H1 (cell line): Measurements from ENCODE around the gene MEST. TPM values are rescaled to one million over a fixed set of nuclear protein-coding genes. Genes with fewer than 3 reads are reported as not detected.

ENCODE experiments used
- CTCF ChIA-PET: fragments of 300-600 bp; sonication (Branson Sonifier 250); formaldehyde crosslinking; loops from one replicate; lab custom pipeline; 2021; ENCODE audit not compliant: partially characterized antibody; lab: Charles Lee
- POLR2A ChIA-PET: fragments of 300-600 bp; sonication (Branson Sonifier 250); formaldehyde crosslinking; loops from one replicate; lab custom pipeline; 2021; ENCODE audit warnings: inconsistent platforms; ENCODE audit not compliant: partially characterized antibody; lab: Charles Lee
- DNase-seq, 2 experiments: peaks; one replicate each; pipeline versions ENCODE4 v3.0.0 to v3.0.0-alpha.2; 2010 to 2022; ENCODE audit warnings: low spot score in 2 of 2, low read depth in 1 of 2, mixed read lengths in 1 of 2
- FAIRE-seq: peaks from 2 replicates; lab custom pipeline; 2011; peaks lifted over from hg19 to GRCh38; lab: Jason Lieb, UNC
- H2AFZ ChIP-seq: 2 replicates; pipeline ENCODE4 v1.8.1; 2012; ENCODE audit warnings: low read length, inconsistent platforms
- H2AK5ac ChIP-seq: 2 replicates; pipeline ENCODE4 v1.6.1; 2013; ENCODE audit warnings: low read depth, low read length
- H2BK120ac ChIP-seq: replicated peaks from 2 replicates; pipeline ENCODE3; 2013; ENCODE audit warnings: low read depth, low read length, inconsistent platforms
- H2BK12ac ChIP-seq: 2 replicates; pipeline ENCODE4 v1.6.1; 2013; ENCODE audit warnings: low read depth, low read length
- H2BK15ac ChIP-seq: 2 replicates; pipeline ENCODE4 v1.6.1; 2013; ENCODE audit warnings: low read length
- H2BK20ac ChIP-seq: 2 replicates; pipeline ENCODE4 v1.6.1; 2013; ENCODE audit warnings: low read length
- H2BK5ac ChIP-seq: 2 replicates; pipeline ENCODE4 v1.6.1; 2013; ENCODE audit warnings: low read depth, low read length
- H3K14ac ChIP-seq: 2 replicates; pipeline ENCODE4 v1.6.1; 2013; ENCODE audit warnings: inconsistent platforms; ENCODE audit not compliant: insufficient read length
- H3K18ac ChIP-seq: 2 replicates; pipeline ENCODE4 v1.6.1; 2013; ENCODE audit warnings: low read length; ENCODE audit errors: extremely low read depth
- H3K23ac ChIP-seq: 2 replicates; pipeline ENCODE4 v1.6.1; 2013; ENCODE audit warnings: inconsistent platforms; ENCODE audit not compliant: insufficient read length
- H3K23me2 ChIP-seq: 2 replicates; pipeline ENCODE4 v1.6.1; 2013; ENCODE audit warnings: low read depth, low read length
- H3K27ac ChIP-seq: 2 replicates; pipeline ENCODE4 v1.6.1; 2011; ENCODE audit warnings: low read depth, low read length, inconsistent platforms
- H3K27me3 ChIP-seq, 4 experiments: replicated peaks in 1 of 4; 1 replicate in 1 of 4; 2 replicates in 3 of 4; pipeline versions ENCODE4 v1.6.1 to v1.8.1; 2011 to 2013; ENCODE audit warnings: low read length in 3 of 4, mild to moderate bottlenecking in 3 of 4, inconsistent platforms in 2 of 4, mixed read lengths in 2 of 4, moderate library complexity in 1 of 4; ENCODE audit not compliant: control insufficient read depth in 3 of 4, insufficient read depth in 3 of 4; ENCODE audit errors: extremely low read depth in 1 of 4
- H3K36me3 ChIP-seq, 4 experiments: 2 replicates each; pipeline versions ENCODE4 v1.6.1 to v1.8.1; 2011 to 2013; ENCODE audit warnings: mild to moderate bottlenecking in 4 of 4, low read length in 3 of 4, moderate library complexity in 2 of 4, control low read depth in 1 of 4, inconsistent platforms in 1 of 4; ENCODE audit not compliant: insufficient read depth in 4 of 4, control insufficient read depth in 2 of 4
- H3K4ac ChIP-seq: replicated peaks from 2 replicates; pipeline ENCODE3; 2013; ENCODE audit warnings: low read length, low read depth, mixed read lengths, inconsistent platforms; ENCODE audit not compliant: insufficient read length
- H3K4me1 ChIP-seq, 4 experiments: replicated peaks in 1 of 4; 1 replicate in 1 of 4; 2 replicates in 3 of 4; pipeline versions ENCODE4 v1.6.1 to v1.8.1; 2011 to 2013; ENCODE audit warnings: low read length in 3 of 4, inconsistent platforms in 2 of 4, mixed read lengths in 1 of 4; ENCODE audit not compliant: insufficient read depth in 4 of 4, control insufficient read depth in 3 of 4
- H3K4me2 ChIP-seq, 2 experiments: 2 replicates each; pipeline versions ENCODE4 v1.6.1 to v1.8.1; 2011 to 2013; ENCODE audit warnings: low read depth in 2 of 2, low read length in 2 of 2, control low read depth in 1 of 2, inconsistent platforms in 1 of 2, mild to moderate bottlenecking in 1 of 2; ENCODE audit not compliant: insufficient read depth in 1 of 2
- H3K4me3 ChIP-seq, 4 experiments: fragments of 200-600, 300-600 bp in 1 of 4; sonication (generic), shearing (Covaris generic), sonication (Bioruptor Twin) in 1 of 4; 2 replicates each; pipeline versions ENCODE4 v1.5.1 to v1.8.1; 2011 to 2016; ENCODE audit warnings: low read length in 4 of 4, low read depth in 3 of 4, control low read depth in 2 of 4, inconsistent platforms in 2 of 4, mild to moderate bottlenecking in 2 of 4, mixed read lengths in 1 of 4, moderate library complexity in 1 of 4; ENCODE audit not compliant: insufficient read depth in 2 of 4; ENCODE audit errors: extremely low read depth in 1 of 4
- H3K56ac ChIP-seq: replicated peaks from 2 replicates; pipeline ENCODE3; 2013; ENCODE audit warnings: low read depth, mild to moderate bottlenecking, mixed read lengths, low read length, inconsistent platforms; ENCODE audit not compliant: insufficient read length
- H3K79me1 ChIP-seq: 2 replicates; pipeline ENCODE4 v1.6.1; 2013; ENCODE audit warnings: low read depth, low read length, control low read depth
- H3K79me2 ChIP-seq, 2 experiments: 2 replicates each; pipeline versions ENCODE4 v1.6.1 to v1.8.1; 2012 to 2013; ENCODE audit warnings: low read length in 2 of 2, mild to moderate bottlenecking in 2 of 2, inconsistent platforms in 1 of 2; ENCODE audit not compliant: insufficient read depth in 2 of 2, control insufficient read depth in 1 of 2
- H3K9ac ChIP-seq, 4 experiments: replicated peaks in 1 of 4; 1 replicate in 1 of 4; 2 replicates in 3 of 4; pipeline versions ENCODE4 v1.6.1 to v1.8.1; 2011 to 2013; ENCODE audit warnings: low read depth in 3 of 4, low read length in 3 of 4, control low read depth in 2 of 4, mild to moderate bottlenecking in 2 of 4, moderate library complexity in 2 of 4, inconsistent platforms in 1 of 4; ENCODE audit errors: extremely low read depth in 1 of 4
- H3K9me3 ChIP-seq, 2 experiments: 2 replicates each; pipeline versions ENCODE4 v1.6.1 to v1.8.1; 2012 to 2013; ENCODE audit warnings: mild to moderate bottlenecking in 2 of 2, moderate library complexity in 2 of 2, control low read depth in 1 of 2, inconsistent platforms in 1 of 2, low read depth in 1 of 2, low read length in 1 of 2, mixed read lengths in 1 of 2; ENCODE audit not compliant: insufficient read depth in 2 of 2
- H4K20me1 ChIP-seq, 2 experiments: replicated peaks in 1 of 2; 2 replicates each; pipeline versions ENCODE3 to v1.8.1; 2011 to 2013; ENCODE audit warnings: inconsistent platforms in 2 of 2, low read length in 2 of 2, mild to moderate bottlenecking in 1 of 2; ENCODE audit not compliant: insufficient read depth in 2 of 2, control insufficient read depth in 1 of 2
- H4K5ac ChIP-seq: 2 replicates; pipeline ENCODE4 v1.6.1; 2013; ENCODE audit warnings: low read length, low read depth, mixed read lengths, inconsistent platforms; ENCODE audit not compliant: insufficient read length
- H4K8ac ChIP-seq: 2 replicates; pipeline ENCODE4 v1.8.0; 2013; ENCODE audit warnings: mild to moderate bottlenecking, moderate library complexity, low read length, inconsistent platforms; ENCODE audit not compliant: insufficient read depth; ENCODE audit errors: extremely low read depth
- H4K91ac ChIP-seq: replicated peaks from 2 replicates; pipeline ENCODE3; 2013; ENCODE audit warnings: low read length, mixed read lengths, inconsistent platforms; ENCODE audit not compliant: insufficient read length
- ASH2L ChIP-seq: fragments of 200-600, 300-600 bp; sonication (generic); IDR thresholded peaks from one replicate; pipeline ENCODE4 v1.7.1; 2017; ENCODE audit warnings: low read length
- BCL11A ChIP-seq, 2 experiments: IDR thresholded peaks; one replicate each; pipeline ENCODE4 v1.6.1; 2011; ENCODE audit warnings: low read depth in 2 of 2, low read length in 2 of 2, mild to moderate bottlenecking in 2 of 2
- BRCA1 ChIP-seq: IDR thresholded peaks from 2 replicates; pipeline ENCODE4 v1.6.1; 2012; ENCODE audit warnings: low read depth, low read length, improper control_type of control experiment
- CHD1 ChIP-seq: IDR thresholded peaks from 2 replicates; pipeline ENCODE4 v1.6.1; 2012; ENCODE audit warnings: low read depth, low read length, improper control_type of control experiment
- E2F6 ChIP-seq: IDR thresholded peaks from 2 replicates; pipeline ENCODE4 v1.6.1; 2012; ENCODE audit warnings: inconsistent platforms
- HDAC2 ChIP-seq, 2 experiments: fragments of 300-600 bp in 1 of 2; sonication (generic) in 1 of 2; IDR thresholded peaks; 2 replicates each; pipeline ENCODE4 v1.6.1; 2011 to 2012; ENCODE audit warnings: low read depth in 2 of 2, low read length in 2 of 2, mild to moderate bottlenecking in 2 of 2, moderate library complexity in 2 of 2, borderline replicate concordance in 1 of 2, inconsistent platforms in 1 of 2
- JUN ChIP-seq: IDR thresholded peaks from 2 replicates; pipeline ENCODE4 v1.6.1; 2011; ENCODE audit warnings: low read depth, mild to moderate bottlenecking, improper control_type of control experiment, low read length
- JUND ChIP-seq: IDR thresholded peaks from 2 replicates; pipeline ENCODE4 v1.6.1; 2011; ENCODE audit warnings: mild to moderate bottlenecking, improper control_type of control experiment, low read length
- KDM1A ChIP-seq: fragments of 200-600, 300-600 bp; sonication (generic); IDR thresholded peaks from 2 replicates; pipeline ENCODE4 v1.7.1; 2016; ENCODE audit warnings: mild to moderate bottlenecking, low read length, borderline replicate concordance
- PHF8 ChIP-seq: fragments of 200-600 bp; sonication (generic); conservative IDR thresholded peaks from 2 replicates; pipeline ENCODE4 v1.7.1; 2012; ENCODE audit warnings: low read depth, mild to moderate bottlenecking, inconsistent platforms, low read length, moderate library complexity
- RAD21 ChIP-seq, 2 experiments: IDR thresholded peaks in 1 of 2; conservative IDR thresholded peaks in 1 of 2; 2 replicates each; pipeline ENCODE4 v1.6.1; 2011; ENCODE audit warnings: low read depth in 2 of 2, low read length in 2 of 2, improper control_type of control experiment in 1 of 2, inconsistent platforms in 1 of 2, mild to moderate bottlenecking in 1 of 2, moderate library complexity in 1 of 2
- RNF2 ChIP-seq: fragments of 200-900, 300-1000 bp; sonication (generic); IDR thresholded peaks from 2 replicates; pipeline ENCODE4 v1.7.1; 2016; ENCODE audit warnings: borderline replicate concordance, low read depth, mild to moderate bottlenecking, antibody characterized with exemption, low read length; ENCODE audit not compliant: poor library complexity, severe bottlenecking; ENCODE audit errors: missing control alignments
- SRF ChIP-seq: IDR thresholded peaks from 2 replicates; pipeline ENCODE4 v1.6.1; 2011; ENCODE audit warnings: mild to moderate bottlenecking, low read depth, low read length, moderate library complexity
- TCF12 ChIP-seq: IDR thresholded peaks from 2 replicates; pipeline ENCODE4 v1.6.1; 2011; ENCODE audit warnings: low read depth, mild to moderate bottlenecking, low read length
- WGBS, 2 experiments: shearing (Covaris generic) in 1 of 2; methylation state at CpG; one replicate each; pipeline versions ENCODE4 v1.1.6 to v1.1.7; 2013 to 2015; ENCODE audit warnings: low lambda C conversion rate in 2 of 2, mixed read lengths in 2 of 2, inconsistent platforms in 1 of 2, low coverage in 1 of 2, missing lambda C conversion rate in 1 of 2; ENCODE audit not compliant: insufficient replicate concordance in 2 of 2, insufficient coverage in 1 of 2, insufficient read length in 1 of 2; ENCODE audit errors: extremely low coverage in 1 of 2, missing lambda C conversion rate in 1 of 2; 5-methylcytosine and 5-hydroxymethylcytosine counted together
- polyA plus RNA-seq, 7 experiments: library from polyadenylated mRNA; depleted of rRNA in 3 of 7; stranded (reverse) in 5 of 7; unstranded in 2 of 7; fragments of >200 nt in 5 of 7; fragments of 200-250 nt in 2 of 7; gene quantifications; 1 replicate in 5 of 7; 2 replicates in 1 of 7; 4 replicates in 1 of 7; pipeline versions ENCODE4 v1.2.1 to v1.2.3, GENCODE V29; 2011 to 2013; ENCODE audit warnings: missing spikeins in 2 of 7, mixed read lengths in 2 of 7
- total RNA-seq: library from RNA; stranded (reverse); fragmentation: NEBNext Ultra II Directional; extraction: Animal tissue kit (Norgen Biotek cat#: 25700); gene quantifications from 2 replicates; pipeline ENCODE4 v1.2.1, GENCODE V29; 2021

Gene MEST
- total and polyA plus RNA-seq, 2 of the 8 experiments (the other 6 are each of a cell fraction or from before 2014, with no cell fraction given) = 176 to 269 TPM

GRCh38 chr7:130468612-130469011, 23.3 kb upstream of the MEST start:
- H3K4ac ChIP-seq = no peak overlapping the region
- FAIRE-seq (no peak), DNase-seq (no peak)
- H4K91ac ChIP-seq = no peak overlapping the region
- no peak overlapping the region for H2BK20ac ChIP-seq
- H3K14ac ChIP-seq = no peak overlapping the region
- no peak overlapping the region for H4K5ac ChIP-seq
- ChIA-PET CTCF (no interaction called here), POLR2A (no interaction called here)
- H2AK5ac ChIP-seq = no peak overlapping the region
- H3K4me1 ChIP-seq = no peaks in the 10 kb centered on the region
- H3K27ac ChIP-seq = no peak overlapping the region
- H3K36me3 ChIP-seq = no peaks in the 10 kb centered on the region
- no peaks in the 10 kb centered on the region for H4K20me1 ChIP-seq
- H3K4me2 ChIP-seq = no peak overlapping the region
- no peaks in the 10 kb centered on the region for H3K79me2 ChIP-seq
- H2BK5ac ChIP-seq = no peak overlapping the region
- no peak overlapping the region for H3K4me3 ChIP-seq
- H2BK120ac ChIP-seq = no peak overlapping the region
- no peaks in the 10 kb centered on the region; the same call in 1 of the 2 replicates for H3K23me2 ChIP-seq
- H3K79me1 ChIP-seq = no peaks in the 10 kb centered on the region
- no peaks in the 10 kb centered on the region for H3K27me3 ChIP-seq
- no peak overlapping the region for H3K23ac ChIP-seq
- H3K9ac ChIP-seq = no peak overlapping the region
- H2BK12ac ChIP-seq = no peak overlapping the region
- H4K8ac ChIP-seq = no peak overlapping the region
- 90% methylated on average over 1 of the region's 1 CpG; no CpG with 5 or more reads in 1 of the 2 experiments for WGBS, 2 experiments
- no peaks in the 10 kb centered on the region for H3K9me3 ChIP-seq
- no peak overlapping the region for H3K56ac ChIP-seq
- no peak overlapping the region for H3K18ac ChIP-seq
- no peak overlapping the region for H2AFZ ChIP-seq
- no peak overlapping the region for H2BK15ac ChIP-seq
- no peak for TF ChIP-seq RNF2
- no peak for TF ChIP-seq SRF
- TF ChIP-seq JUN = no peak
- no peak for TF ChIP-seq BCL11A (IDR thresholded peaks at IDR 0.05; ENCODE audit: low read depth in 2 of 2, low read length in 2 of 2)
- TF ChIP-seq TCF12 = no peak
- TF ChIP-seq E2F6 = no peak
- TF ChIP-seq KDM1A = no peak
- no peak for TF ChIP-seq PHF8
- TF ChIP-seq RAD21 (IDR thresholded peaks at IDR 0.05 in 1 of 2, conservative IDR thresholded peaks at IDR 0.05 in 1 of 2; ENCODE audit: low read depth in 2 of 2, low read length in 2 of 2) = no peak
- TF ChIP-seq HDAC2 (IDR thresholded peaks at IDR 0.05; ENCODE audit: borderline replicate concordance in 1 of 2, low read depth in 2 of 2, low read length in 2 of 2) = no peak
- no peak for TF ChIP-seq JUND
- TF ChIP-seq ASH2L = no peak
- TF ChIP-seq BRCA1 = no peak
- no peak for TF ChIP-seq CHD1
